HG03342 (cell line): Measurements from ENCODE around the gene TAF8.
A peak's percentile ranks its signal among the peaks of the same experiment; 100 is the strongest.

Experiments used
- ATAC-seq: cut with Tn5 transposase; IDR thresholded peaks from one replicate; pipeline ENCODE4 v1.9.1; 2021; ENCODE audit warnings: mild to moderate bottlenecking, moderate library complexity; ENCODE audit not compliant: unreplicated experiment

Gene TAF8

DNA sequence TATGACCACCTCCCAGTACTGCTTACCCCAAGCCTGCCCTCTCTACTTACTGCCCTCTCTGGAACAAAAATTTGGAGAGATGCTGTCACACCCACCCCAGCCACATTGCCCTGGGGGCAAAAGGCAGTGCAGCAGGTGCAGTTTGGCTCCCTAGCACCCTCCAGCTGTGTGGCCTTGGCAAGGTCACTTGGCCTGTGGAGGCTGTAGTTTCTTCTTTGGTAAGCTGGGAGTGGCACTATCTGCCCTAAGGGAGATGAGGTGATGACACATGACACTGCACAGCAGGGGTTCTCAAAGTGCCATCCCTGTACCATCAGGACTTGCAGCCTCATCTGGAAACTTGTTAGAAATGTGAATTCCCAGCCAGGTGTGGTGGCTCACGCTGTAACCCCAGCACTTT lies 44.8 kb downstream of the TAF8 start:
- no peak for ATAC-seq

- no peak for ATAC-seq
Measured at GRCh38 chr6:42095776-42096541, 45.6 kb downstream of the TAF8 start.

DNA sequence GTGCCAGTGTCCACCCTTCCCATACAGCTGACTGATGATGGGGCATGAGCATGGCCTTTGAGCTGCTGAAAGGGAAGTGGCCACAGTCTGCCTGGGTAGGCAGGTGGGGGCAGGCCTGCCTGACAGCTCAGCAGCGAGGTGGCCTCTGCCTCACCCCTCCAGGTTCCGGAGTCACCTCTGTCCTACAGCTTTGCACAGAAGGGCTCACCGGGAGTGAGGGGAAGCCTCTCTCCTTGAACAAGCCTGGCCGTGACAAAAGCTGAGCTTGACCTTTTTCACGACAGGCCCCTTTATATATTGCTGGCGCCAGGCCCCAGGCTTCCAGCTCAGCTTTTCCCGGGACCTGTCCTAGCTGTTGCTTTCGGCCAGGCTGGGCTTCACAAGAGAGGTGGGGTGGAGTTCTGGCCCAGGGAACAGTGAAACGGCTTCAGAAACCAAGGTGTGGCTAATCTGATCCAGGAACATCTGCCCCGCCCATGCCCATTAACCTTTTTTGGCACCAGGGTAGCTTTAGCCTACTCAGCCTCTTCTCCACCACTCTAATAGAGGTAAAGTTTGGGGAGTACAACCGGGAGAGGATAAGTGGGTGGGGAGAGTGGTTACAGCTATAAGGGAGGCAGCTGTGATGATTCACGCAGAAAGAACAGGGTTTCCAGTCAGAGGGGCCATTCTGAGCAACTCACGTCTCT lies 49.2 kb downstream of the TAF8 start:
- ATAC-seq = no peak

DNA sequence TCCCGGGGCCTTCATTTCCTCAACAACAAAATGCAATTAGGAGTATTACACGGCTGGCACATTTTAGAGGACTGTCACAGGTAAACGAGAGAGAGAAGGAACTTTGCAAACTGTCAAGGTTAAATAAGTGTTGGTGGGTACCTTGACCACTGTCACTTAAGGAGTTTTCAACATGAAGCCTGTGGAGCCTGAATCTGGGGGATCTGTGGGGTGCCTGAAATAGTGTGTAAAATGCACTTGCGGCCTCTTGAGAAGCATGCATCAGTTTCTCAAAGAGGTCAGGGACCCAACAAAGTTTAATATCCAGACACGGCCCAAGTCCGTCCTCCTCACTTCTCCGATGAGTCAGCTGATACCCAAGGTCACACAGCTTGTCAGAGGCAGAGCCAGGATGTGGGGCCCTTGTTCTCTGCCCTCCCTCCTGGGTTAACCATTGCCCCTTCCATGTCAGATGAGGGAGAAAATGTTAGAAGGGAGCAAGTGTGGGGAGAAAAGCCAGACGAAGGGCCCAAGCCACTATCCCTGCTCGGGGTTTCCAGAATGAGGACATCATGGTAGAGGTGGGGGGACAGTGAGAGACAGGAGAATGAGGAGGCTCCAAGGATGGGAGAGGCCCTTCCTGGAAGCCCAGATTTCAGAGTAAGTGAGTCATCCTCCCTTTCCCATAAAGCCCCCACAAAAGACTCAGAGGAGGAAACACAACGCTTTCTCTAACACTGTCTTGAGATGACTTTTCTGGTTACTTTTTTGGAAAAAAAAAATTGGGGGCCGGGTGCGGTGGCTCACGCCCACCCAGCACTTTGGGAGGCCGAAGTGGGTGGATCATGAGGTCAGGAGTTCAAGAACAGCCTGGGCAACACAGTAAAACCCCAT lies 49.9 kb downstream of the TAF8 start:
- no peak for ATAC-seq

- ATAC-seq = no peak
Measured at GRCh38 chr6:42101186-42101657, 50.9 kb downstream of the TAF8 start.

DNA sequence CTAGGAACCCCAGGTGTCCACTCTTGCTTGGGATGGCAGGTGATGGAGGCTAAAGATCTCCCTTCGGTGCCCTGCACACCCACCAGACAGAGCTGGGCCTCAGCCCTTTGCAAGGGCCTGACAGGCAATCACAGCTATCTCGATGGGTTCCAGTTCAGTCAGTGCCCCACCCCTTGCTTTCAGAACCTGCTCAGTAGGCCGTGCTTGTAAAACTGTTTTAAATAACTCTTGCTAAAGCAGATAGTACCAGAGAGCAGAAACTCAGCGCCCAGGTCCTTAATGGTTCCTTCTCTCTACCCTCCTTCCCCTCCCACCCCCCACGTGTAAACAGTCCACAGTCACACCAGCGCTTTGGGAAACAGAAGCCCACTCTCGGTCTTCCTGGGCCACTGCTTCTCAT lies 52.9 kb downstream of the TAF8 start:
- ATAC-seq = no peak

- no peak for ATAC-seq
Measured at GRCh38 chr6:42103753-42104094, 53.4 kb downstream of the TAF8 start.

- ATAC-seq = peak; percentile 70
Measured at GRCh38 chr6:42104095-42104803, 53.9 kb downstream of the TAF8 start.

GRCh38 chr6:42104804-42105125 lies 54.4 kb downstream of the TAF8 start:
- no peak for ATAC-seq

DNA sequence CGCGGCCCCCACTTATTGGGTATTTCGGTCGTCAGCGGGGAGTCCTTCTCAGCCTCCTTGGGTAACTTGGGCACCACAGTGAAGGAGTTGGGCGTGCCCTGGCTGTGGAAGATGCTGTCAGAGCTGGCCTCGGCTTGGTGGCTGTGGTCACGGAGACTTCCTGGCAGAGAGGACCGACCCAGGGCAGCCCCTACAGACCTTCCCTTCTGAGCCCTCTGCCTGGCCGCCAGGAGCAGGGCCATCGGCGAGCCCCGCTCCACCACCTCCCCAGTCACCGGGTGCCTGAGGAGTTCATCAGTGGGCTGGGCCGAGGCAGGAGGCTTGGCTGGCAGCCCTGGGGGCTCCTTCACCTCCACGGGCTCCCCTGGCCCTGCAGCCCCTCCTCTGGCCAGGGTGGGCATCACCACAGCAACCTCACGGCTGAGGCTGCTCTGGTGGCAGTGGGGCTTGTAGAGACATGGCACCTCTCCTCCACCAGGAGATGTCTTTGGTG lies 54.9 kb downstream of the TAF8 start:
- no peak for ATAC-seq

DNA sequence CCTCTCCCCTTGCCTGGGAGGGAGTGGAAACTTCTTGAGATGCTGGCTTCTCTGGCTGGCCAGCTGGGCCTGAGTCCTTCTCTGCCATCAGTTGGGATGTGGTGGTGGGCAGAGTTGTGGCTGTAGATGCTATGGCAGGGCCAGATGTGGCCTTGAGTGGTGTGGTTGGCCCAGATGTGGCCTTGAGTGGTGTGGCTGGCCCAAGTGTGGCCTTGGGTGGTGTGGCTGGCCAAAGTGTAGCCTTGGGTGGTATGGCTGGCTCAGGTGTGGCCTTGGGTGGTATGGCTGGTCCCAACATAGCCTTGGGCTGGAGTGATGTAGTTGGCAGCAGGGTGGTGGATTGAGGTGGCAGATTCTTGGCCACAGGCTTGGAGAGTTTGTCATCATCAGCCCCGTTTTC lies 55.4 kb downstream of the TAF8 start:
- ATAC-seq = no peak

DNA sequence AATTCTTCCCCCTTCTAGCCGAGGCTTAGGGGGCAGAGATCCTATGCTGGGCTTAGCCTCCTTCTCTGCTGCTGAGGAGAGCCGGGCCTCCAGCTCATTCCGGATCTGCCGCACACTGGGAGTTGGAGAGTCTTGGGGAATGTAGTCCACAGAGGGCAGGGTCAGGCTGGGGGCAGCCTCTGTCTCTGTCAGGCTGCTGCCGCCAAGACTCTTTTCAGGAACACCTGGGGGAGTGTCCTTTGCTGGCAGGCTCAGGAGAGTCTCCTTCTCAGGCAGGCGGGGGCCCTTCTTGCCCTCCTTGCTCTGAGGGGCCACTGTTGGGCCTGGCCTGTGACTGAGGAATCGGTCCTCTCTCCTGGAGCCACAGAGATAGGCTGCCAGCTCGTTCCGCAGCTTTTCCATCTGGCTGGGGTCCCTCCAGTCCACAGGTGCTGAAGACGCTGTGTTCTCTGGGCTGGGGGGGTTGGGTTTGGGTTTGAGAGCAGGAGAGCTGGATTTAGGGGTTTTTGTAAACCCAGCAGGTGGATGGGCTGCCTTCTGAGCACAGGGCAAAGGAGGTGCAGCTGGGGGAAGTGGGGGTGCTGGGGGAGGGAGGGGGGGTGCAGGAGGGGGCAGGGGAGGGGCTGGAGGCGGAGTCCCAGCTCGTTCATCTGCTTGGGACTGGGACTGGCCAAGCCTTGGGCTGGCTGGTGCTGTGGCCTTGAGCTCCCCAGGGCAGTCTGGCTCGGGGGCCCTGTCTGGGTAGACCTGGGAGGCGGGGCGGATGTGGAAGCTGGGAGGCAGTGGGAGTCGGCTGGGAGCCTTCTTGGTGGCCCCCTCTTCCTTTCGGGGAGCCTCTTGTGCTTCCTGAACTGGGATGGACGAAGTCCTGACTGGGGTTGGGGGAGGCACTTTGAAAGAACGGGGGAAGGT lies 56.0 kb downstream of the TAF8 start:
- ATAC-seq = no peak

- no peak for ATAC-seq
Measured at GRCh38 chr6:42108071-42108470, 57.7 kb downstream of the TAF8 start.

GRCh38 chr6:42110683-42111082 lies 60.4 kb downstream of the TAF8 start:
- no peak for ATAC-seq

GRCh38 chr6:42112351-42112750 lies 62.0 kb downstream of the TAF8 start:
- no peak for ATAC-seq

DNA sequence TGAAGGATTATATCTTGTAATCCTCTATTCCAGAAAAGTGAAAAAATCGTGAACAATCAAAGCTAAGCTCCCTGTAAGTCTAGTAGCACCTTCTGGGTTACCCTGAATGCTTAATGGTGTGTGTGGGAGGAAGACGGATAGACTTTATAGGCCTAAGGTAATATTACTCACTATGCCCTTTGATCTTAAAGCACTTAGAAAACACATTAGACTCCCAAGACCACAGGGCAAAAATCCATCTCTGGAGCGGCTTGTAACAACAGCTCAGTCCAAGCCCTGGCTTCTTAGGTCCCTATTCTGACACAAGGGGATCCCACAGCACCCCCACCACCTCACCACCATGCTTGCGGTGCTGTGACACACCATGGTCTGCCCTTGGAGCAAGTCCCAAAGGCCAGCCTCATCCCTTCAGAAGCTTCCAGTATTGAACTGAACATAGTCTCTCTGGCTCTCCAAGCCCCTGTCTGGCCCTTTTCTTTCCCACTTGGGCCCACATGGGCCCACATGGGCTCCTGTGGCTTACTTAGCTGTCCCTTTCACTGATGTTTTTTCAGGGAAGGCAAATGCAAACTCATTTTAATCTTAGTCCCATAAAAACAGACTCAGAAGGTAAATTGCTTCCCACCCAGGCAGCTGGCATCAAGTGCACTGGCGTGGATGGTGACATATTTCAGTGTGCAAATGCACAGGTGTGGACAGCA lies 63.8 kb downstream of the TAF8 start:
- ATAC-seq = no peak

DNA sequence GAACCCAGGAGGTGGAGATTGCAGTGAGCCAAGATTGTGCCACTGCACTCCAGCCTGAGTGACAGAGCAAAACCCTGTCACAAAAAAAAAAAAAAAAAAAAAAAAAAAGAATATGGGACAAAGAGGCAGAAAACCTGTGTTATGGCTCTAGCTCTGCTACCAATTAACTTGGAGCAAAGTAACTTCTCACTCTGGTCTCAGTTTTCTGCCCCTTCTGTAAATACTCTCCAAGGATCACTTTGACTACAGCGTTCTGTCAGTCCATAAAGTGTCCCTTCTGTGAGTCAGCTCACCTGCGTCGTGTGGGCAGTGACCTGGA lies 67.5 kb downstream of the TAF8 start:
- ATAC-seq = no peak

- no peak for ATAC-seq
Measured at GRCh38 chr6:42118162-42119001, 68.1 kb downstream of the TAF8 start.
